GM06990 (cell line): ENCODE data around the gene DCPS.
"Not testable (repeated sequence)": the region's sequence is repeated elsewhere in the genome, so short reads cannot be mapped to it uniquely, and the experiment has no call there.

Source experiments
- DNase-seq: peaks from one replicate; pipeline ENCODE4 v3.0.0-alpha.2; 2011; ENCODE audit not compliant: insufficient read length; ENCODE audit errors: extremely low read depth
- H3K27me3 ChIP-seq: replicated peaks from 2 replicates; pipeline ENCODE4 v1.6.0; 2011; ENCODE audit warnings: low read length; ENCODE audit not compliant: control insufficient read depth, insufficient read depth
- H3K36me3 ChIP-seq: 2 replicates; pipeline ENCODE4 v1.5.1; 2011; ENCODE audit warnings: low read length; ENCODE audit not compliant: control insufficient read depth, insufficient read depth
- H3K4me3 ChIP-seq: replicated peaks from 2 replicates; pipeline ENCODE4 v1.5.1; 2011; ENCODE audit warnings: low read depth, mild to moderate bottlenecking, control low read depth, low read length
- CTCF ChIP-seq: IDR thresholded peaks from 2 replicates; pipeline ENCODE4 v1.5.1; 2011; ENCODE audit warnings: low read length, control low read depth, mild to moderate bottlenecking, inconsistent platforms; ENCODE audit not compliant: insufficient read depth, poor library complexity, severe bottlenecking

The DCPS gene

GRCh38 chr11:126303623-126304456 is at the start of gene DCPS:
DCPS (plus strand) TSS chr11:126304060; CDS start chr11:126304081, 21 bp downstream.
- Histone ChIP-seq H3K36me3 (peaks cover 3% of the 10 kb centered on the region; the same call in 1 of the 2 replicates), H3K27me3 (no peaks in the 10 kb centered on the region), H3K4me3 (peak within 1 kb of the TSS; percentile 90)
- TF ChIP-seq CTCF = no peak
- peak; percentile 95 for DNase-seq

- Histone ChIP-seq H3K27me3 (no peaks in the 10 kb centered on the region), H3K4me3 (no peak overlapping the region), H3K36me3 (peaks cover 6% of the 10 kb centered on the region)
- no peak for DNase-seq
- no peak for TF ChIP-seq CTCF
Observed at GRCh38 chr11:126254819-126255218, 49.0 kb upstream of the DCPS start.

GRCh38 chr11:126255507-126255906 is 48.4 kb upstream of the DCPS start:
- DNase-seq, H3K36me3 ChIP-seq, H3K27me3 ChIP-seq, H3K4me3 ChIP-seq: not testable (repeated sequence)

- H3K27me3 ChIP-seq = no peaks in the 10 kb centered on the region
- H3K36me3 ChIP-seq = peaks cover 6% of the 10 kb centered on the region
- no peak for DNase-seq
- no peak for TF ChIP-seq CTCF
- H3K4me3 ChIP-seq = no peak overlapping the region
Observed at GRCh38 chr11:126256216-126256615, 47.6 kb upstream of the DCPS start.

GRCh38 chr11:126257144-126257543 is 46.7 kb upstream of the DCPS start:
- TF ChIP-seq CTCF = no peak
- no peak for DNase-seq
- Histone ChIP-seq H3K4me3 (no peak overlapping the region), H3K27me3 (no peaks in the 10 kb centered on the region), H3K36me3 (peaks cover 8% of the 10 kb centered on the region)

- H3K4me3 ChIP-seq = no peak overlapping the region
- no peak for TF ChIP-seq CTCF
Observed at GRCh38 chr11:126257764-126258163, 46.1 kb upstream of the DCPS start.

More at GRCh38 chr11:126257764-126258163, 46.1 kb upstream of the DCPS start:
- no peak for DNase-seq
- peaks cover 7% of the 10 kb centered on the region for H3K36me3 ChIP-seq
- no peaks in the 10 kb centered on the region for H3K27me3 ChIP-seq
